Suprapubic skin (tissue), 4 donors: ENCODE measurements around the gene DCD. TPM values are rescaled to one million over a fixed set of nuclear protein-coding genes. Genes with fewer than 3 reads are reported as not detected.

Experiments used
- DNase-seq, 2 donors: peaks; one replicate each; pipeline ENCODE4 v3.0.0-alpha.2; 2019; ENCODE audit warnings: low spot score in 2 of 2
- H3K27ac ChIP-seq: fragments of 200-600 bp; sonication (generic); one replicate; pipeline ENCODE4 v1.5.1; 2019
- H3K27me3 ChIP-seq: fragments of 200-600 bp; sonication (generic); one replicate; pipeline ENCODE4 v1.5.1; 2019
- H3K36me3 ChIP-seq: fragments of 200-600 bp; sonication (generic); one replicate; pipeline ENCODE4 v1.5.1; 2019
- H3K4me1 ChIP-seq: fragments of 200-600 bp; sonication (generic); one replicate; pipeline ENCODE4 v1.5.1; 2019
- H3K4me3 ChIP-seq: fragments of 200-600 bp; sonication (generic); one replicate; pipeline ENCODE4 v1.5.1; 2019; ENCODE audit warnings: mild to moderate bottlenecking
- H3K9me3 ChIP-seq: fragments of 200-600 bp; sonication (generic); one replicate; pipeline ENCODE4 v1.5.1; 2019
- EP300 ChIP-seq: sonication (generic); formaldehyde crosslinking; IDR thresholded peaks from one replicate; pipeline ENCODE4 v1.6.1; 2017; ENCODE audit warnings: antibody characterized with exemption
- POLR2A ChIP-seq, 2 donors: fragments of 450-650 bp; IDR thresholded peaks; one replicate each; pipeline ENCODE4 v1.6.1; 2017; ENCODE audit warnings: antibody characterized with exemption in 2 of 2, mild to moderate bottlenecking in 2 of 2, moderate library complexity in 2 of 2
- POLR2AphosphoS5 ChIP-seq, 3 donors: sonication (generic); formaldehyde crosslinking; IDR thresholded peaks; one replicate each; pipeline ENCODE4 v1.6.1; 2017; ENCODE audit warnings: antibody characterized with exemption in 3 of 3
- WGBS: methylation state at CpG from one replicate; pipeline ENCODE4 v1.1.5; 2018; 5-methylcytosine and 5-hydroxymethylcytosine counted together
- total RNA-seq, 4 donors: library from RNA; depleted of rRNA; stranded (reverse); fragments of >200 nt; gene quantifications; one replicate each; pipeline ENCODE4 v1.1.0, GENCODE V29; 2016
- TF ChIP-seq, protein P1 (sequence below), 2 donors: fragments of 200-600 bp in 1 of 2; fragments of 450-650 bp in 1 of 2; sonication (generic) in 1 of 2; IDR thresholded peaks; one replicate each; pipeline ENCODE4 v1.5.1; 2016 to 2019; ENCODE audit warnings: antibody characterized with exemption in 2 of 2, mild to moderate bottlenecking in 1 of 2, moderate library complexity in 1 of 2

DCD gene
- total RNA-seq, 4 donors from 2014 or later, result 1,519 to 3,186 (median 2,298) TPM

GRCh38 chr12:54653025-54653424 lies 4.9 kb upstream of the DCD start:
- DNase-seq, result no peak
- Histone ChIP-seq H3K4me3 (no peak overlapping the region), H3K4me1 (no peaks in the 10 kb centered on the region), H3K27ac (no peak overlapping the region), H3K36me3 (no peaks in the 10 kb centered on the region), H3K9me3 (no peaks in the 10 kb centered on the region), H3K27me3 (no peaks in the 10 kb centered on the region)
- 78% methylated on average over 9 of the region's 9 CpGs for WGBS
- TF ChIP-seq POLR2A (IDR thresholded peaks at IDR 0.05) (no peak), POLR2AphosphoS5 (IDR thresholded peaks at IDR 0.05) (no peak), EP300 (no peak)
- TF ChIP-seq, protein P1, sequence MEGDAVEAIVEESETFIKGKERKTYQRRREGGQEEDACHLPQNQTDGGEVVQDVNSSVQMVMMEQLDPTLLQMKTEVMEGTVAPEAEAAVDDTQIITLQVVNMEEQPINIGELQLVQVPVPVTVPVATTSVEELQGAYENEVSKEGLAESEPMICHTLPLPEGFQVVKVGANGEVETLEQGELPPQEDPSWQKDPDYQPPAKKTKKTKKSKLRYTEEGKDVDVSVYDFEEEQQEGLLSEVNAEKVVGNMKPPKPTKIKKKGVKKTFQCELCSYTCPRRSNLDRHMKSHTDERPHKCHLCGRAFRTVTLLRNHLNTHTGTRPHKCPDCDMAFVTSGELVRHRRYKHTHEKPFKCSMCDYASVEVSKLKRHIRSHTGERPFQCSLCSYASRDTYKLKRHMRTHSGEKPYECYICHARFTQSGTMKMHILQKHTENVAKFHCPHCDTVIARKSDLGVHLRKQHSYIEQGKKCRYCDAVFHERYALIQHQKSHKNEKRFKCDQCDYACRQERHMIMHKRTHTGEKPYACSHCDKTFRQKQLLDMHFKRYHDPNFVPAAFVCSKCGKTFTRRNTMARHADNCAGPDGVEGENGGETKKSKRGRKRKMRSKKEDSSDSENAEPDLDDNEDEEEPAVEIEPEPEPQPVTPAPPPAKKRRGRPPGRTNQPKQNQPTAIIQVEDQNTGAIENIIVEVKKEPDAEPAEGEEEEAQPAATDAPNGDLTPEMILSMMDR (IDR thresholded peaks at IDR 0.05), result no peak

GRCh38 chr12:54650889-54651288 lies 2.7 kb upstream of the DCD start:
- TF ChIP-seq EP300 (no peak), POLR2AphosphoS5 (IDR thresholded peaks at IDR 0.05) (no peak), POLR2A (IDR thresholded peaks at IDR 0.05) (no peak)
- TF ChIP-seq, protein P1 (IDR thresholded peaks at IDR 0.05), result no peak
- H3K9me3 ChIP-seq, result no peaks in the 10 kb centered on the region
- no peaks in the 10 kb centered on the region for H3K27me3 ChIP-seq
- H3K27ac ChIP-seq, result no peak overlapping the region
- no peak overlapping the region for H3K4me3 ChIP-seq
- H3K36me3 ChIP-seq, result no peaks in the 10 kb centered on the region
- no peaks in the 10 kb centered on the region for H3K4me1 ChIP-seq
- 38% methylated on average over 5 of the region's 5 CpGs for WGBS
- no peak for DNase-seq

DNA sequence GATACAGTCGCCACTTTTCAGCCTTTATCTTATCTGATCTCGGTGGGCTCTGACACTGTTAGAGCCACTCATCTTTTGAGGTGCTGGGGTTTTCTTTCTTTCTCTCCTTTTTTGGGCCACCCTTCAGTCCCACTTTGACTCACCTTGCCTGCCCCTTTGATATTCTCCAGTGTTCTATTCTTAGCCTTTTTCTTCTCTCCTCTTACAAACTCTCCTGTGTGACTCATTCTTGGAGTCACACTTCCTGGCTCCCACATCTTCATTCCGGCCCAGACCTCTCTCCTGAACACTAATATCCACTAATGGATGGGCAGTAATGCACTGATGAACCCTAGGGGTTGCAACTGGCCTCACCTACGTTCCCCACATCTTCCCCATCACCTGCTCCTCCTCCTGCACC lies 2.2 kb upstream of the DCD start:
- no peaks in the 10 kb centered on the region for H3K9me3 ChIP-seq
- 56% methylated on average over 4 of the region's 4 CpGs for WGBS
- H3K36me3 ChIP-seq, result no peaks in the 10 kb centered on the region
- no peak overlapping the region for H3K27ac ChIP-seq
- DNase-seq, result no peak
- peaks cover 5% of the 10 kb centered on the region for H3K27me3 ChIP-seq
- TF ChIP-seq, protein P1 (IDR thresholded peaks at IDR 0.05), result no peak
- TF ChIP-seq POLR2A (IDR thresholded peaks at IDR 0.05), result no peak
- TF ChIP-seq POLR2AphosphoS5 (IDR thresholded peaks at IDR 0.05), result no peak
- TF ChIP-seq EP300, result no peak
- no peak overlapping the region for H3K4me3 ChIP-seq
- H3K4me1 ChIP-seq, result no peaks in the 10 kb centered on the region

- Histone ChIP-seq H3K4me1 (no peaks in the 10 kb centered on the region), H3K4me3 (no peak overlapping the region), H3K27ac (no peak overlapping the region), H3K27me3 (peaks cover 8% of the 10 kb centered on the region), H3K36me3 (no peaks in the 10 kb centered on the region), H3K9me3 (no peaks in the 10 kb centered on the region)
- no peak for TF ChIP-seq EP300
- no peak for TF ChIP-seq POLR2AphosphoS5 (IDR thresholded peaks at IDR 0.05)
- TF ChIP-seq POLR2A (IDR thresholded peaks at IDR 0.05), result no peak
- TF ChIP-seq, protein P1 (IDR thresholded peaks at IDR 0.05), result no peak
- DNase-seq, result no peak
- WGBS, result 59% methylated on average over 1 of the region's 1 CpG
These were observed 1.7 kb upstream of the DCD start for GRCh38 chr12:54649825-54650224.

DNA sequence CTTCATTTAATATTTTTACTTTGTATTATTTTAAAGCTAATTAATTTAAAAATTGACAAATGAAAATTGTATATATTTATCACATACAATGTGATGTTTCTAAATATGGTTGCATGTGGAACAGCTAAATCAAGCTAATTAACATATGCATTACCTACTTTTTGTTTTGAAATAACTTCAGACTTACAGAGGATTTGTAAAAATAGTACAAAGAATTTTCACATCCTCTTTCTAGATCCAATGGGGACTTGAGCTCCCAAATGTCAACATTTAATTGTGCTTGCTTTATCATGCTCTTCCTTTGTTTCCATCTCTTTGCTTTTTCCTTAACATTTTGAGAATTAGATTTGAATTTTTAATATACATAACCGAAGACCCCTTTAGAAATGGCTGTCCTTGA lies 6.6 kb downstream of the DCD start:
- 83% methylated on average over 1 of the region's 1 CpG for WGBS

More for the DNA sequence above, 6.6 kb downstream of the DCD start:
- H3K4me1 ChIP-seq, result no peaks in the 10 kb centered on the region
- H3K27me3 ChIP-seq, result peaks cover 8% of the 10 kb centered on the region
- H3K27ac ChIP-seq, result no peak overlapping the region
- H3K9me3 ChIP-seq, result no peaks in the 10 kb centered on the region
- H3K4me3 ChIP-seq, result no peak overlapping the region
- TF ChIP-seq, protein P1 (IDR thresholded peaks at IDR 0.05), result no peak
- TF ChIP-seq POLR2A (IDR thresholded peaks at IDR 0.05) (no peak), EP300 (no peak), POLR2AphosphoS5 (IDR thresholded peaks at IDR 0.05) (no peak)
- no peaks in the 10 kb centered on the region for H3K36me3 ChIP-seq
- DNase-seq, result no peak
